OCI-LY7 (cell line): ENCODE results near the gene EML6.

Experiments used
- CTCF ChIP-seq: fragments of 200-600 bp; sonication (generic); conservative IDR thresholded peaks from 2 replicates; pipeline ENCODE4 v1.5.1; 2014; ENCODE audit warnings: mild to moderate bottlenecking, antibody characterized with exemption, low read length, moderate library complexity, mixed read lengths
- EZH2phosphoT487 ChIP-seq: fragments of 200-600 bp; sonication (generic); IDR thresholded peaks from 2 replicates; pipeline ENCODE4 v1.6.1; 2018; ENCODE audit warnings: low read depth, borderline replicate concordance, mild to moderate bottlenecking, mixed run types, antibody characterized with exemption, low read length, moderate library complexity, mixed read lengths

DNA sequence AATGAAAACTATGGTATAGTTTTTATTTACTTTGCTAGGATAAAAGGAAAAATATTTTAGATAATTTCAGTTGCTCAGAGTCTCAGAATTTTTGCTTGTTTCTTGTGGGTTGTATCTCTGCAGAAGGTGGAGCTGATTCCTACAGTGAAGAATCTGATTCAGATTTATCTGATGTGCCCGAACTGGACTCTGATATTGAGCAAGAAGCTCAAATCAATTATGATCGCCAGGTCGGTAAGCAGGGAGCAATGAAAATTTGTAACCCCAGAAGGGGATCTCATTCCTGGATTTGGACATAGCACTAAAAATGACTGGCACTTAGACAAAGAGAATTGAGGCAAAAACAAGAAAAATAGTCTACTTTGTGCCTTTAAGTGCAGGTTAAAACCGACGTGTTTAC is 140.2 kb downstream of the EML6 start:
- TF ChIP-seq CTCF: no peak
- no peak for TF ChIP-seq EZH2phosphoT487
